Smooth muscle cell (in vitro differentiated cells): ENCODE results near the gene TJP2. TPM values are rescaled to one million over a fixed set of nuclear protein-coding genes. Genes with fewer than 3 reads are reported as not detected.
"Not testable (repeated sequence)": the region's sequence is repeated elsewhere in the genome, so short reads cannot be mapped to it uniquely, and the experiment has no call there.

Experiments
- DNase-seq: peaks from one replicate; lab custom pipeline; 2025; ENCODE audit not compliant: unreplicated experiment; lab: John Stamatoyannopoulos, UW
- H2AFZ ChIP-seq: fragments of 200-600 bp; sonication (generic); 2 replicates; pipeline ENCODE4 v1.6.0; 2016; ENCODE audit warnings: antibody characterized with exemption, low read depth, mild to moderate bottlenecking
- H3F3A ChIP-seq: fragments of 200-600 bp; sonication (generic); 2 replicates; pipeline ENCODE4 v1.6.0; 2017; ENCODE audit warnings: antibody characterized with exemption, low read depth
- H3K27ac ChIP-seq: fragments of 200-600 bp; sonication (generic); 2 replicates; pipeline ENCODE4 v1.5.1; 2016; ENCODE audit warnings: low read depth, mild to moderate bottlenecking
- H3K27me3 ChIP-seq: fragments of 200-600 bp; sonication (generic); 2 replicates; pipeline ENCODE4 v1.6.1; 2016; ENCODE audit warnings: low read depth, mild to moderate bottlenecking
- H3K36me3 ChIP-seq: fragments of 200-600 bp; sonication (generic); 2 replicates; pipeline ENCODE4 v1.5.1; 2016; ENCODE audit warnings: low read depth
- H3K4me1 ChIP-seq: fragments of 200-600 bp; sonication (generic); 2 replicates; pipeline ENCODE4 v1.5.1; 2016; ENCODE audit warnings: low read depth
- H3K4me2 ChIP-seq: fragments of 200-600 bp; sonication (generic); 2 replicates; pipeline ENCODE4 v1.6.0; 2016; ENCODE audit warnings: mild to moderate bottlenecking
- H3K4me3 ChIP-seq: fragments of 200-600 bp; sonication (generic); 2 replicates; pipeline ENCODE4 v1.5.1; 2016; ENCODE audit warnings: mild to moderate bottlenecking
- H3K79me2 ChIP-seq: fragments of 200-600 bp; sonication (generic); 2 replicates; pipeline ENCODE4 v1.6.0; 2016; ENCODE audit warnings: low read depth, mild to moderate bottlenecking
- H3K9ac ChIP-seq: fragments of 200-600 bp; sonication (generic); 2 replicates; pipeline ENCODE4 v1.6.0; 2016; ENCODE audit warnings: low read depth
- H3K9me3 ChIP-seq: fragments of 200-600 bp; sonication (generic); replicated peaks from 2 replicates; pipeline ENCODE4 v1.5.1; 2016; ENCODE audit warnings: low read depth
- H4K20me1 ChIP-seq: fragments of 200-600 bp; sonication (generic); 2 replicates; pipeline ENCODE4 v1.6.0; 2016; ENCODE audit warnings: low read depth
- CTCF ChIP-seq: fragments of 200-600 bp; sonication (generic); IDR thresholded peaks from 2 replicates; pipeline ENCODE4 v1.5.1; 2017; ENCODE audit warnings: borderline replicate concordance, mild to moderate bottlenecking, antibody characterized with exemption; ENCODE audit not compliant: insufficient read depth, poor library complexity, severe bottlenecking
- WGBS: methylation state at CpG from one replicate; pipeline ENCODE4 v1.1.7; 2016; ENCODE audit warnings: low lambda C conversion rate; 5-methylcytosine and 5-hydroxymethylcytosine counted together
- polyA plus RNA-seq: library from polyadenylated mRNA; unstranded; fragments of >200 nt; fragmentation: Nextera tagmentation; extraction: Ambion mirVana; gene quantifications from 2 replicates; pipeline ENCODE4 v1.2.1, GENCODE V29; 2016
- total RNA-seq: library from RNA; depleted of rRNA; stranded (reverse); fragments of >200 nt; gene quantifications from 2 replicates; pipeline ENCODE4 v1.2.3, GENCODE V29; 2014

Gene TJP2
- total and polyA plus RNA-seq, 2 experiments from 2014 or later: 14.9 to 48.4 TPM

- DNase-seq: no peak
- WGBS: 36% methylated on average over 8 of the region's 8 CpGs
- H3K27me3 ChIP-seq: no peaks in the 10 kb centered on the region
- no peak overlapping the region for H2AFZ ChIP-seq
- TF ChIP-seq CTCF: no peak
- H3K9me3 ChIP-seq: no peaks in the 10 kb centered on the region
- no peaks in the 10 kb centered on the region for H3K36me3 ChIP-seq
- H3K4me3 ChIP-seq: no peak overlapping the region
- peak overlapping the region; percentile 64 for H3K27ac ChIP-seq
- no peaks in the 10 kb centered on the region for H3K79me2 ChIP-seq
- H3F3A ChIP-seq: peaks cover 7% of the 10 kb centered on the region
- H3K4me1 ChIP-seq: no peaks in the 10 kb centered on the region
- no peaks in the 10 kb centered on the region for H4K20me1 ChIP-seq
- no peak overlapping the region for H3K4me2 ChIP-seq
- H3K9ac ChIP-seq: no peak overlapping the region
Observed at GRCh38 chr9:69155341-69156030, 18.6 kb upstream of the TJP2 start.

- Histone ChIP-seq H3K4me1 (no peaks in the 10 kb centered on the region), H3K9me3 (no peaks in the 10 kb centered on the region), H3F3A (peaks cover 7% of the 10 kb centered on the region), H3K4me2 (no peak overlapping the region), H3K27ac (peak overlapping the region; percentile 64), H3K9ac (no peak overlapping the region), H3K36me3 (no peaks in the 10 kb centered on the region), H3K4me3 (no peak overlapping the region), H2AFZ (no peak overlapping the region), H3K79me2 (no peaks in the 10 kb centered on the region), H4K20me1 (no peaks in the 10 kb centered on the region), H3K27me3 (no peaks in the 10 kb centered on the region)
- 72% methylated on average over 8 of the region's 8 CpGs for WGBS
- TF ChIP-seq CTCF: peak; percentile 18
- DNase-seq: no peak
Observed at GRCh38 chr9:69157751-69158466, 16.2 kb upstream of the TJP2 start.

GRCh38 chr9:69158471-69158870, 15.6 kb upstream of the TJP2 start:
- Histone ChIP-seq H4K20me1 (no peaks in the 10 kb centered on the region), H3K36me3 (no peaks in the 10 kb centered on the region), H3F3A (peaks cover 7% of the 10 kb centered on the region), H3K27ac (peak overlapping the region; percentile 64), H2AFZ (no peak overlapping the region), H3K79me2 (no peaks in the 10 kb centered on the region), H3K9me3 (no peaks in the 10 kb centered on the region), H3K4me2 (no peak overlapping the region), H3K4me1 (no peaks in the 10 kb centered on the region), H3K9ac (no peak overlapping the region), H3K4me3 (no peak overlapping the region), H3K27me3 (no peaks in the 10 kb centered on the region)
- no peak for DNase-seq
- no peak for TF ChIP-seq CTCF
- WGBS: 90% methylated on average over 3 of the region's 3 CpGs

- not testable (repeated sequence) for H3F3A ChIP-seq, H3K27ac ChIP-seq, H3K27me3 ChIP-seq, H3K9ac ChIP-seq, H3K4me3 ChIP-seq, H3K79me2 ChIP-seq, H3K9me3 ChIP-seq, H3K4me1 ChIP-seq, DNase-seq, H2AFZ ChIP-seq, H3K36me3 ChIP-seq, H3K4me2 ChIP-seq, H4K20me1 ChIP-seq
- 93% methylated on average over 8 of the region's 8 CpGs for WGBS
Observed at GRCh38 chr9:69164573-69164972, 9.5 kb upstream of the TJP2 start.
